Measurements from ENCODE around the gene EXOSC3. TPM values are rescaled to one million over a fixed set of nuclear protein-coding genes. Genes with fewer than 3 reads are reported as not detected.
"Not testable (repeated sequence)": the region's sequence is repeated elsewhere in the genome, so short reads cannot be mapped to it uniquely, and the experiment has no call there.

EXOSC3 gene
- total and polyA plus RNA-seq, 8 donors: 25.6 to 43.4 (median 36.0) TPM

- Histone ChIP-seq H3K4me3 (no peak overlapping the region), H3K4me1 (no peaks in the 10 kb centered on the region), H3K9me3 (no peaks in the 10 kb centered on the region), H3K36me3 (peaks cover 0 to 40% of the 10 kb centered on the region in 2 donors), H3K27me3 (no peaks in the 10 kb centered on the region), H3K27ac (no peak overlapping the region)
- DNase-seq (no peak), ATAC-seq (no peak)
- no peak for TF ChIP-seq CTCF (IDR thresholded peaks at IDR 0.05)
- intact Hi-C loops (cut with DNase I): no loop called here
These were observed 34.0 kb upstream of the EXOSC3 start for GRCh38 chr9:37818849-37819248.

GRCh38 chr9:37812773-37813379 lies 28.0 kb upstream of the EXOSC3 start:
- intact Hi-C loops (cut with DNase I): no loop called here
- H3K27ac ChIP-seq: peak overlapping the region in 1 of 2 donors; percentile 39
- no peak for TF ChIP-seq CTCF (IDR thresholded peaks at IDR 0.05)

GRCh38 chr9:37811906-37812476 lies 27.1 kb upstream of the EXOSC3 start:
- intact Hi-C loops (cut with DNase I): no loop called here
- no peaks in the 10 kb centered on the region for H3K9me3 ChIP-seq
- no peaks in the 10 kb centered on the region for H3K36me3 ChIP-seq
- H3K27me3 ChIP-seq: no peaks in the 10 kb centered on the region
- DNase-seq: no peak
- ATAC-seq: no peak
- peaks cover 0 to 10% of the 10 kb centered on the region in 2 donors for H3K4me1 ChIP-seq
- peak overlapping the region in 1 of 2 donors; percentile 39 for H3K27ac ChIP-seq
- TF ChIP-seq CTCF (IDR thresholded peaks at IDR 0.05): no peak
- H3K4me3 ChIP-seq: no peak overlapping the region

More at GRCh38 chr9:37812773-37813379, 28.0 kb upstream of the EXOSC3 start:
- no peak for DNase-seq
- Histone ChIP-seq H3K4me3 (no peak overlapping the region), H3K9me3 (no peaks in the 10 kb centered on the region), H3K36me3 (no peaks in the 10 kb centered on the region), H3K27me3 (no peaks in the 10 kb centered on the region), H3K4me1 (peaks cover 0 to 9% of the 10 kb centered on the region in 2 donors)
- ATAC-seq: no peak

GRCh38 chr9:37809676-37810075 lies 24.8 kb upstream of the EXOSC3 start:
- DNase-seq; H3K9me3 ChIP-seq; H3K27me3 ChIP-seq; H3K36me3 ChIP-seq; ATAC-seq; H3K4me3 ChIP-seq; H3K27ac ChIP-seq; intact Hi-C loops (cut with DNase I): not testable (repeated sequence)
- H3K4me1 ChIP-seq: peaks cover 0 to 15% of the 10 kb centered on the region in 2 donors

- H3K4me1 ChIP-seq: peaks cover 15 to 27% of the 10 kb centered on the region in 2 donors
- no peaks in the 10 kb centered on the region for H3K9me3 ChIP-seq
- no peaks in the 10 kb centered on the region for H3K27me3 ChIP-seq
- H3K36me3 ChIP-seq: no peaks in the 10 kb centered on the region
- H3K27ac ChIP-seq: no peak overlapping the region
- no peak overlapping the region for H3K4me3 ChIP-seq
- no peak for ATAC-seq
- DNase-seq: no peak
- intact Hi-C loops (cut with DNase I): no loop called here
- no peak for TF ChIP-seq CTCF (IDR thresholded peaks at IDR 0.05)
These were observed 21.4 kb upstream of the EXOSC3 start for GRCh38 chr9:37806271-37806670.

Measured in left lung (tissue), 10 donors.